MCF 10A (cell line): ENCODE measurements around the gene CCNYL1. TPM values are rescaled to one million over a fixed set of nuclear protein-coding genes. Genes with fewer than 3 reads are reported as not detected.

Source experiments
- Bru-seq: library from RNA; stranded (reverse); fragments of 400-500 nt; gene quantifications from one replicate; lab custom pipeline; 2021; lab: Mats Ljungman, UMichigan
- BruChase-seq, 2 experiments: library from RNA; stranded (reverse); fragments of 400-500 nt; gene quantifications; one replicate each; lab custom pipeline; 2021; lab: Mats Ljungman, UMichigan
- BruUV-seq: library from RNA; stranded (reverse); fragments of 400-500 nt; replicated peaks from 2 replicates; lab custom pipeline; 2021; lab: Mats Ljungman, UMichigan
- CTCF ChIA-PET: fragments of 300-600 bp; sonication (Branson Sonifier 250); formaldehyde crosslinking; extraction: SDS; loops from one replicate; lab custom pipeline; 2021; ENCODE audit warnings: antibody characterized with exemption, inconsistent platforms; lab: Yijun Ruan, JAX
- POLR2A ChIA-PET: fragments of 300-600, 350-650 bp; sonication (Branson Sonifier 250); formaldehyde crosslinking; extraction: SDS; loops from one replicate; lab custom pipeline; 2020; ENCODE audit warnings: antibody characterized with exemption, inconsistent platforms; lab: Yijun Ruan, JAX
- DNase-seq: peaks from one replicate; pipeline ENCODE4 v3.0.0-alpha.2; 2018; ENCODE audit not compliant: unreplicated experiment
- H3K27ac Mint-ChIP-seq: one replicate; pipeline ENCODE4 v1.8.0; 2022; ENCODE audit warnings: mild to moderate bottlenecking, low read depth, mixed read lengths; ENCODE audit not compliant: unreplicated experiment
- H3K27me3 Mint-ChIP-seq: one replicate; pipeline ENCODE4 v1.8.0; 2022; ENCODE audit warnings: mixed read lengths; ENCODE audit not compliant: insufficient read depth, unreplicated experiment
- H3K36me3 Mint-ChIP-seq: one replicate; pipeline ENCODE4 v1.8.0; 2022; ENCODE audit warnings: mild to moderate bottlenecking, moderate library complexity, mixed read lengths; ENCODE audit not compliant: insufficient read depth, unreplicated experiment
- H3K4me1 Mint-ChIP-seq: one replicate; pipeline ENCODE4 v1.8.0; 2022; ENCODE audit warnings: mixed read lengths; ENCODE audit not compliant: insufficient read depth, unreplicated experiment
- H3K4me3 Mint-ChIP-seq: one replicate; pipeline ENCODE4 v1.8.0; 2022; ENCODE audit warnings: mild to moderate bottlenecking, moderate library complexity, mixed read lengths; ENCODE audit not compliant: unreplicated experiment
- H3K9me3 Mint-ChIP-seq: one replicate; pipeline ENCODE4 v1.8.0; 2022; ENCODE audit warnings: mixed read lengths; ENCODE audit not compliant: unreplicated experiment
- CTCF ChIP-seq: fragments of 200-600 bp; IDR thresholded peaks from one replicate; pipeline ENCODE4 v1.8.0; 2022; ENCODE audit warnings: antibody characterized with exemption, mild to moderate bottlenecking; ENCODE audit not compliant: unreplicated experiment
- intact Hi-C: fragments of 100-400 bp; cut with micrococcal nuclease; formaldehyde crosslinking; loops from 2 replicates; pipeline ENCODE4 v1.14.1; 2022
- long read RNA-seq: library from polyadenylated mRNA; stranded (forward); transcript quantifications from one replicate; pipeline ENCODE4 v2.0.0, GENCODE V29; 2022
- total RNA-seq: library from RNA; stranded (reverse); gene quantifications from 2 replicates; pipeline ENCODE4 v1.2.3, GENCODE V29; 2022

The CCNYL1 gene
- total RNA-seq (19.7 and 23.3 TPM in 2 replicates), Bru-seq, nascent RNA (percentile 80 among the genes with signal in this experiment), BruChase-seq, experiment 1, labeled RNA remaining after a 6-hour chase (percentile 72 among the genes with signal in this experiment), BruChase-seq, experiment 2, labeled RNA remaining after a 2-hour chase (percentile 84 among the genes with signal in this experiment)
- long read RNA-seq, transcript CCNYL1-201 (10 exons, 3,767 nt) = major isoform, 17 of 40 reads
- long read RNA-seq, partial matches to known transcripts = 0 of 40 reads
- long read RNA-seq, other reads (novel, unspliced or antisense) = 19 of 40 reads

- Mint-ChIP-seq H3K36me3 (no peaks in the 10 kb centered on the region), H3K9me3 (no peaks in the 10 kb centered on the region), H3K4me3 (peak within 1 kb of the TSS; percentile 99), H3K4me1 (peaks cover 17% of the 10 kb centered on the region), H3K27ac (peak within 1 kb of the TSS; percentile 96), H3K27me3 (no peaks in the 10 kb centered on the region)
- no peak for TF ChIP-seq CTCF
- CTCF ChIA-PET = interaction anchor here (0.6 to 3.2 kb wide), 7 partner anchors 16 to 329 kb away, joined by 3 to 10 read pairs (median 4); no protein-coding TSS in a partner anchor
- DNase-seq = peak; percentile 98
- BruUV-seq = TSS peak; percentile 99
- POLR2A ChIA-PET = interaction anchor here (0.6 to 3.6 kb wide), 24 partner anchors 9 to 555 kb away, joined by 3 to 57 read pairs (median 5); partner anchors contain the start of genes CREB1, KLF7, METTL21A and PIKFYVE
- intact Hi-C loops = loop anchor here (2.0 to 10.0 kb wide), 4 partner anchors 86 to 176 kb away; partner anchors contain the start of gene METTL21A
Observed at GRCh38 chr2:207710814-207711740, at the start of gene CCNYL1. Gene CCNYL1, plus strand, starts transcription at chr2:207711640. Its CDS starts 257 bp downstream, at chr2:207711897.

- DNase-seq = no peak
- Mint-ChIP-seq H3K4me3 (no peak overlapping the region), H3K27ac (no peak overlapping the region), H3K27me3 (no peaks in the 10 kb centered on the region), H3K36me3 (no peaks in the 10 kb centered on the region), H3K9me3 (no peaks in the 10 kb centered on the region), H3K4me1 (no peaks in the 10 kb centered on the region)
- no TSS peak for BruUV-seq
- POLR2A ChIA-PET = no interaction called here
- TF ChIP-seq CTCF = no peak
- CTCF ChIA-PET = no interaction called here
- intact Hi-C loops = no loop called here
Observed at GRCh38 chr2:207662203-207662602, 49.2 kb upstream of the CCNYL1 start.

GRCh38 chr2:207663870-207664545, 47.4 kb upstream of the CCNYL1 start:
- no peak for DNase-seq
- no peaks in the 10 kb centered on the region for H3K27me3 Mint-ChIP-seq
- no peaks in the 10 kb centered on the region for H3K4me1 Mint-ChIP-seq
- ChIA-PET CTCF (no interaction called here), POLR2A (no interaction called here)
- no peaks in the 10 kb centered on the region for H3K9me3 Mint-ChIP-seq
- intact Hi-C loops = no loop called here
- no peak overlapping the region for H3K27ac Mint-ChIP-seq
- TF ChIP-seq CTCF = no peak
- no TSS peak for BruUV-seq
- no peak overlapping the region for H3K4me3 Mint-ChIP-seq
- H3K36me3 Mint-ChIP-seq = no peaks in the 10 kb centered on the region
